Neural crest cell (in vitro differentiated cells): ENCODE measurements around the gene GPR78. TPM values are rescaled to one million over a fixed set of nuclear protein-coding genes. Genes with fewer than 3 reads are reported as not detected.

Experiments used
- DNase-seq: peaks from one replicate; pipeline ENCODE4 v3.0.0; 2021; ENCODE audit warnings: low read depth, mixed read lengths, low spot score
- H3K27ac Mint-ChIP-seq: one replicate; pipeline ENCODE4 v1.8.0; 2021; ENCODE audit warnings: mild to moderate bottlenecking, mixed read lengths; ENCODE audit not compliant: unreplicated experiment
- H3K27me3 Mint-ChIP-seq: 2 replicates; pipeline ENCODE4 v1.8.0; 2021; ENCODE audit warnings: low read depth, mild to moderate bottlenecking, mixed read lengths
- H3K36me3 Mint-ChIP-seq: 2 replicates; pipeline ENCODE4 v1.8.0; 2021; ENCODE audit warnings: low read depth, mild to moderate bottlenecking, mixed read lengths
- H3K4me1 Mint-ChIP-seq: 2 replicates; pipeline ENCODE4 v1.8.0; 2021; ENCODE audit warnings: mixed read lengths
- H3K4me3 Mint-ChIP-seq: one replicate; pipeline ENCODE4 v1.8.0; 2021; ENCODE audit warnings: mild to moderate bottlenecking, mixed read lengths
- H3K9me3 Mint-ChIP-seq: 2 replicates; pipeline ENCODE4 v1.8.0; 2021; ENCODE audit warnings: mixed read lengths
- CTCF ChIP-seq: fragments of 200-600 bp; sonication (generic); conservative IDR thresholded peaks from 2 replicates; pipeline ENCODE4 v1.5.0; 2021; ENCODE audit warnings: antibody characterized with exemption, mild to moderate bottlenecking
- total RNA-seq: library from RNA; stranded (reverse); gene quantifications from 2 replicates; pipeline ENCODE4 v1.2.1, GENCODE V29; 2021

The GPR78 gene
- total RNA-seq, 1 donor from 2014 or later = not detected

- Mint-ChIP-seq H3K27ac (no peak overlapping the region), H3K4me1 (no peaks in the 10 kb centered on the region), H3K36me3 (no peaks in the 10 kb centered on the region), H3K4me3 (no peak overlapping the region), H3K27me3 (peaks cover 70% of the 10 kb centered on the region), H3K9me3 (no peaks in the 10 kb centered on the region)
- no peak for TF ChIP-seq CTCF
- DNase-seq = no peak
Measured at GRCh38 chr4:8577972-8578371, 2.2 kb upstream of the GPR78 start.

- no peaks in the 10 kb centered on the region for H3K36me3 Mint-ChIP-seq
- no peak overlapping the region for H3K27ac Mint-ChIP-seq
- no peaks in the 10 kb centered on the region for H3K9me3 Mint-ChIP-seq
- no peak for DNase-seq
- no peak overlapping the region for H3K4me3 Mint-ChIP-seq
- no peak for TF ChIP-seq CTCF
- no peaks in the 10 kb centered on the region for H3K4me1 Mint-ChIP-seq
- peaks cover 75% of the 10 kb centered on the region for H3K27me3 Mint-ChIP-seq
Measured at GRCh38 chr4:8578717-8579116, 1.5 kb upstream of the GPR78 start.

GRCh38 chr4:8579526-8580320 lies 469 bp upstream of the GPR78 start:
- DNase-seq = no peak
- Mint-ChIP-seq H3K4me3 (no peak overlapping the region), H3K27ac (no peak overlapping the region), H3K27me3 (peaks cover 85% of the 10 kb centered on the region), H3K36me3 (no peaks in the 10 kb centered on the region), H3K9me3 (no peaks in the 10 kb centered on the region), H3K4me1 (no peaks in the 10 kb centered on the region)
- TF ChIP-seq CTCF = no peak

- no peak for DNase-seq
- Mint-ChIP-seq H3K27ac (no peak overlapping the region), H3K9me3 (no peaks in the 10 kb centered on the region), H3K4me1 (no peaks in the 10 kb centered on the region), H3K27me3 (peaks cover 89% of the 10 kb centered on the region), H3K4me3 (no peak overlapping the region), H3K36me3 (no peaks in the 10 kb centered on the region)
- TF ChIP-seq CTCF = no peak
Measured at GRCh38 chr4:8581094-8581861, 1.1 kb downstream of the GPR78 start.

- Mint-ChIP-seq H3K27ac (no peak overlapping the region), H3K9me3 (no peaks in the 10 kb centered on the region), H3K4me3 (no peak overlapping the region), H3K27me3 (peaks cover 89% of the 10 kb centered on the region), H3K36me3 (no peaks in the 10 kb centered on the region), H3K4me1 (no peaks in the 10 kb centered on the region)
- no peak for TF ChIP-seq CTCF
- DNase-seq = no peak
Measured at GRCh38 chr4:8582016-8582415, 1.8 kb downstream of the GPR78 start.
